NCI-H774 (cell line): ENCODE measurements around the gene MACROD2.
A peak's percentile ranks its signal among the peaks of the same experiment; 100 is the strongest.

Experiments used
- DNase-seq: peaks from one replicate; lab custom pipeline; 2025; lab: John Stamatoyannopoulos, UW

The MACROD2 gene

GRCh38 chr20:15917283-15917682 is 1922.0 kb downstream of the MACROD2 start:
- DNase-seq = no peak

DNA sequence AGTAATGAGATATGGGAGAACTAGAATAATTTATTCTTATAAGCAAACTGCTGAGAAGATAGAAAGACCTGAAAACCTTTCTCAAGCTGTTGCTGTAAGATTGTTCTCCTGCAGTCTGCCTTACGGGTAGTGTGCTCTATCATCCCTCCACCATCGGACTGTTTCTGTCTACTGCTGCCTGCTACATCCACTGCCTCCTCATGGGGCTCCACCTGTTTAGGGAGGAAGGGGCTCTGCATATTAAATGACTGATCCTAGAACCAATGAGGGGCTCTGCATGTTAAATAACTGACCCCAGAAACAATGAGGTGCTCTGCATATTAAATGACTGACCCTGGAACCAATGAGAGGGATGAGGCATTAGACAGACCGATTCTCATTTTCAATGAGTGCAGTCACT is 1923.3 kb downstream of the MACROD2 start:
- no peak for DNase-seq

GRCh38 chr20:15919118-15919517 is 1923.8 kb downstream of the MACROD2 start:
- no peak for DNase-seq

- DNase-seq = no peak
Measured at GRCh38 chr20:15921930-15922329, 1926.6 kb downstream of the MACROD2 start.

GRCh38 chr20:15922556-15922955 is 1927.2 kb downstream of the MACROD2 start:
- DNase-seq = no peak

GRCh38 chr20:15923030-15923776 is 1927.9 kb downstream of the MACROD2 start:
- DNase-seq = no peak

- DNase-seq = no peak
Measured at GRCh38 chr20:15924556-15924955, 1929.2 kb downstream of the MACROD2 start.

DNA sequence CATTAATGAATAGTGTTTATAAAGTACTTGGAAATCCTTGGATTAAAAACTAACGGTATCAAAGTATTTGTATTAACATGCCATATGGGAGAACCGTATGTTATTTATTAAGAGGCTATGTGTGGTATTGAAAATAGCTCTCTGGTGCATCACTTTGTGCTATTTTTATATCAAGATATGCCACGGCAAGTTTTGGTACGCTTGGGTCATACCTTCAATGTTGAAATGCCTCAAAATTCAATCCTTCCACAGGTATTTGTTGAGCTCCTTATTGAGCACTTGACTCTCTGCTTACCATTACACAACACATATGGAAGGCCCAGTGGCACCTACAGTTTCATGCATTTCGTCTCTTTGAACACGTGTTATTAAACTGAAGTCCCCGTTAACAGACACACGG is 1930.1 kb downstream of the MACROD2 start:
- DNase-seq = no peak

DNA sequence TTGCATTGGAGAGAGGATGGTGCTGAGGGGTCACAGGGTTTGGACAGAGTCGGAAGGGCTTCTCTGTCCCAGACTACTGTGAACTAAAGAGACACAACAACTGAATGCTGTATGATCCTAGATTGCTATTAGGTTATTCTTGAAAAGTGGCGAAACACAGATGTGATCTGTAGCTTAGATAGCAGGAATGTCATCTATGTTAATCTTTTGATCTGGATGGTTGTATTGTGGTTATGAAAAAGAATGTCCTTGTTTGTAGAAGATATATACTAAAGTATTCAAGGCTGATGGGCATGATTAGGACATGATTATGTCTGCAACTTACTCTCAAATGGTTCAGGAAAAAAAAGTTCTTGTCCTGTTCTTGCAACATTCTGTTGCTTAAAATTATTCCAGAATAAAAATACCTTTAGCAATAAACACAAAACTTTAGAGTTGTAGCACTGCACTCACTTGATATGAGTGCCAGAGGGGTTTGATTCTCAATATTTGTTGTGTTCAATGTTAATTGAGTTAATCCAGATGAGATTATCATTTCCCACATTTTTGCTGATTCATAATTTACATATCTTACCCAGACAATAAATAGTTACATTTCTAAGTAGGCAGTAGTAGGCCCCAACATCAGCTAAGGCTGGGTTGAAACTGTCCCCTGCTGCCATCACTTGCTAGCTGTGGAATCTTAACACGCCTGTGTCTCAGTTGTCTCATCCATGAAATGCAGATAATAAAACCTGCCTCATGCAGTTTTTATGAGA is 1932.8 kb downstream of the MACROD2 start:
- no peak for DNase-seq

DNA sequence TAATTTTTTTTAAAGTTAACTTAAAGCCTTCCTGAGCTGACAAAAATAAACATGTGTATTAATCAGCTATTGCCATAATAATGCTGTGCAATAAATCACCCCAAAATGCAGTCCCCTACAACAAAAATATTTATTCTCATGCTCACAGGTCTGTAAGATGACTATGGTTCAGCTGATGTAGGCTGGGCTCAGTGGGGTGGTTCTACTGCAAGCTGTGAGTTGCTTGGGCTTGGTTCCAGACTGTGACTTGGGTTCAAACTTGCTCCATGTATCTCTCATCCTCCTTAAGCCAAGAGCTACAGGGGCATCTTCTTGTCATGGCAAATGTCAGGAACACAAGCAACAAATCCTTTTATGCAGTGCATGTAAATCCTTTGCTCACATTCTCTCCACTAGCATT is 1933.6 kb downstream of the MACROD2 start:
- no peak for DNase-seq

- peak; percentile 16 for DNase-seq
Measured at GRCh38 chr20:15930311-15931305, 1935.3 kb downstream of the MACROD2 start.

DNA sequence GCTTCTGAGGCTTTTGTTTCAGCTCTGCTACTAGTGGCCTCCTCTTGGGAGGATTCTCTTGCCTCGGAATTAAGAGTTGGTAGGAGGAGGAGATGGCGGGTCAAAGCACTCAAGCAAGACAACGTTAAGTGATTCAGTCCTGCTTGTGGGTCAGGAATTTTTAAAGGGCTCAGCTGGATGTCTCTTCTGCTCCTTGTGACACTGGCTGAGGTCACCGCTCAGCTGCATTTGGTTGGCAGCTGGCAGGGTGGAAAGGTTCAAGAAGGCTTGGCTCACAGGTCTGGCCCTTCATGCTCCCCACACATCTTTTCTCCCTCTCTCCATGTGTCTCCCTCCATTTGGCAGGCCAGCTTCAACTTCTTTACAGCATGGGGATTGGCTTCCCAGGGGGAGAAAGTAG is 1936.6 kb downstream of the MACROD2 start:
- DNase-seq = no peak

GRCh38 chr20:15937179-15937578 is 1941.9 kb downstream of the MACROD2 start:
- no peak for DNase-seq

DNA sequence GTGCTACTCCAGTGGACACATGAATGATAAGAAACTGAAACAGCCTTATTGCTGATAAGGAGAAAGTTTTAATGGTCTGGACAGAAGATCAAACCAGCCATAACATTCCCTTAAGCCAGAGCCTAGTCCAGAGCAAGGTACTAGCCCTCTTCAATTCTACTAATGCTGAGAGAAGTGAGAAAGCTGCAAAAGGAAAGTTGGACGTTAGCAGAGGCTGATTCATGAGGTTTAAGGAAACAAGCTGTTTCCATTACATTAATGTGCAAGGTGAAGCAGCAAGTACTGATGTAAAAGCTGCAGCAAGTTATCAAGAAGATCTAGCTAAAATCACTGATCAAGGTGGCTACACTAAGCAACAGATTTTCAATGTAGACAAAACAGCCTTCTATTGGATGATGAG is 1943.5 kb downstream of the MACROD2 start:
- no peak for DNase-seq

DNA sequence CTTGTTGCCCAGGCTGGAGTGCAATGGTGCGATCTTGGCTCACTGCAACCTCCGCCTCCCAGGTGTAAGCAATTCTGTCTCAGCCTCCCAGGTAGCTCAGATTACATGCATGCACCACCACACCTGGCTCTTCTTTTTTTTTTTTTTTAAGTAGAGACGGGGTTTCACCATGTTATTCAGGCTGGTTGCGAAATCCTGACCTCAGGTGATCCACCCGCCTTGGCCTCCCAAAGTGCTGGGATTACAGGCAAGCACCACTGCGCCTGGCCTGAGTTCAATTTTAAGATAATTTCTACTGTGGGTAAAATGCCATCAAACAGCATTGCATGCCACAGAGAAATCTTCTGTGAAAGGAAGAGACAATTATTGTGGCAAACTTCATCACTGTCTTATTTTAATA is 1944.8 kb downstream of the MACROD2 start:
- DNase-seq = no peak

DNA sequence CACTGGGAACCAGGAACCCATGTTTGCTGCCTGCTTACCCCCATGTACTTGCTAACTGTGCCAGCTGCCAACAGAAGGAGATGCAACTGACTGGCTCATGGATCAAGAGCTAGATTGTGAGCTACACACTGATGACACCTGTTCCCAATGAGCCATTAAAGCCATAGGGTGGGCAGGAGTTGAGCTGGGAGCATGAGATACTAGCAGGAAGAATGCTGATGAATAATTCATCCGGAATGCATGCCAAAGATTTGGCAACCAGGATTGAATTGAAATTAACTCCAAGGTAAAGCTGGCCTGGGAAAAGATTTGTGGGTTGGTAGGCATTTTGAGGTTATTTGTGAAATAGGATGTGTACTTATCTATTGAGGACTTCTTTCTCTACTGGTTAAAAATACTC is 1946.8 kb downstream of the MACROD2 start:
- DNase-seq = no peak

DNA sequence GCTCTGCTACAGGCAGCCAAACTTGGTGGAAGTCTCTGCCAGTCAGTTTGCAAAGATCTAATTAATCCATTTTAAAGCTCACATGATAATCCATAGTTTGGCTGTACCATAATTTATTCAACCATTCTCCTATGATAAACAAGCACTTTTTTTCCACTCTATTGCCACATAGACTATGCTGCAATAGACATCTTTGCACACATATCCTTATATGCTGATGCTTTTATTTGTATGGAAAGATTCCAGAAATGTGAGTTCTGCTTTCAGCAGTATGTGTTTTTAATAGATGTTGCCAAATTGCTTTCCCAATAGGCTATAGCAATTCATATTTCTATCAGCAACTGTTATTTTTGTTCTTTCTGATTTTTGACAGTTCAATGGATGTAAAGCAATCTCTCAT is 1950.0 kb downstream of the MACROD2 start:
- DNase-seq = no peak

DNA sequence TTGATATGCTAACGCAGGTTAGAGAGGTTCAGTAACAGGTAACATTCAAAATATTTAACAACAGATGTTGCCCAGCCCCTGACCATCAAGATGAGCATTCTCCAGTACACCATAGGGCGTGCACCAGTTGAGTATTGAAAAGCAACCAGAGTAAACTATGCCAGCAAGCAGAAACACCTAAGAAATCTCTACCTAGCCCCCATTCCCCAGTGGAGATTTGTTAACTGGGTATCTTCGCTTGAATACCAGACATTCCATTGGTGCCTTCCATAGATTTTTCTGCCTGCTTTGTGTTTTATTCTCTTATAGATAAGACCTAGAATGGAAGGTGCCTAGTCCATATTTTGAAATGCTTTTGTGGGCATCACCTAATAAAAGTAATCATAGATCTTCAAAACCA is 1954.1 kb downstream of the MACROD2 start:
- no peak for DNase-seq

- DNase-seq = no peak
Measured at GRCh38 chr20:15951658-15952057, 1956.3 kb downstream of the MACROD2 start.

DNA sequence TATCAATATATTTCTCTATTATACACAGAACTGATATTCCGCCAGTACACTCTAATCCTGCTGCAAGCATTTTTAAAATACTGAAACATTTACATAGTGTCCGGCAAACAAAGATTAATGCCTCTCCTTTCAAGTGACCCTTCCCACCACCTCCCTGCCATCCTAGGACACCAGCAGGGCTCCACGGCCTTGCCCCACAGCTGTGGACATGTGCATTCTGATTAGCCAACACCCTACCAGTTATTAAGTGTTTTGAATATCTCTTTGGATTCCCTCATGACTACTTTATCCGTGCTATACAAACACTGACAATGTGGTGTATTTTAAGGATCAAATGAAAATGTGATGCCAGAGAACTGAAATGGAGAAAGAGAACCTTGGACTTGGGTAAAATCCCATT is 1962.8 kb downstream of the MACROD2 start:
- DNase-seq = no peak

GRCh38 chr20:15965165-15965564 is 1969.8 kb downstream of the MACROD2 start:
- DNase-seq = no peak

DNA sequence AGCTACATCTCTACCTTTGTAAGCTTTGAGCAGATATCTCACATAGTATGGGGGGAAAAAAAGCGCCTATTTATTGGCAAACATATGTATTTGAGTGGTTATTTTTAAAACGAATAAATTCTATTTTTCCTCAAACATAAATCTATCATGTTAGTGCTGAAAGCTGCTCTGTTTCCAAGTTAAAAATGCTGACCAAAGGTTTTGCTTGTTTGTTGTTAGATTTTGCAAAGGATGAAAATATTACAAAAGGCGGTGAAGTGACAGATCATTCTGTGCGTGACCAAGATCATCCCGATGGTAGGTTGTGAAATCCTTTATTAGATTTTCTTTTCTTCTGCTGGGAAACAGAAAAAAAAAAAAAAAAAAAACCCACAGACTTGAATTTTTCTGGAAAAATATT is 1972.0 kb downstream of the MACROD2 start:
- no peak for DNase-seq
